GM13977 (cell line): ENCODE results near the gene IGFLR1.

ENCODE experiments used
- DNase-seq: peaks from one replicate; pipeline ENCODE4 v3.0.0; 2012; ENCODE audit warnings: low spot score
- in situ Hi-C: fragments of 300-500 bp; cut with MboI; formaldehyde crosslinking; loops from one replicate; pipeline ENCODE4 v1.12.0; 2022; ENCODE audit warnings: low sequenced_read_pairs, low pct_unique_long_range_greater_than_20kb, mixed read lengths, inconsistent platforms; ENCODE audit not compliant: unreplicated experiment
- TF ChIP-seq, protein P1 (sequence below): IDR thresholded peaks from 2 replicates; pipeline ENCODE4 v1.5.1; 2012; ENCODE audit warnings: mild to moderate bottlenecking, control low read depth; ENCODE audit not compliant: insufficient read depth; ENCODE audit errors: extremely low read depth, missing control alignments

Gene IGFLR1

GRCh38 chr19:35788205-35788960, 46.1 kb upstream of the IGFLR1 start:
- DNase-seq: no peak
- TF ChIP-seq, protein P1, sequence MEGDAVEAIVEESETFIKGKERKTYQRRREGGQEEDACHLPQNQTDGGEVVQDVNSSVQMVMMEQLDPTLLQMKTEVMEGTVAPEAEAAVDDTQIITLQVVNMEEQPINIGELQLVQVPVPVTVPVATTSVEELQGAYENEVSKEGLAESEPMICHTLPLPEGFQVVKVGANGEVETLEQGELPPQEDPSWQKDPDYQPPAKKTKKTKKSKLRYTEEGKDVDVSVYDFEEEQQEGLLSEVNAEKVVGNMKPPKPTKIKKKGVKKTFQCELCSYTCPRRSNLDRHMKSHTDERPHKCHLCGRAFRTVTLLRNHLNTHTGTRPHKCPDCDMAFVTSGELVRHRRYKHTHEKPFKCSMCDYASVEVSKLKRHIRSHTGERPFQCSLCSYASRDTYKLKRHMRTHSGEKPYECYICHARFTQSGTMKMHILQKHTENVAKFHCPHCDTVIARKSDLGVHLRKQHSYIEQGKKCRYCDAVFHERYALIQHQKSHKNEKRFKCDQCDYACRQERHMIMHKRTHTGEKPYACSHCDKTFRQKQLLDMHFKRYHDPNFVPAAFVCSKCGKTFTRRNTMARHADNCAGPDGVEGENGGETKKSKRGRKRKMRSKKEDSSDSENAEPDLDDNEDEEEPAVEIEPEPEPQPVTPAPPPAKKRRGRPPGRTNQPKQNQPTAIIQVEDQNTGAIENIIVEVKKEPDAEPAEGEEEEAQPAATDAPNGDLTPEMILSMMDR: no peak
- in situ Hi-C loops: no loop called here

DNA sequence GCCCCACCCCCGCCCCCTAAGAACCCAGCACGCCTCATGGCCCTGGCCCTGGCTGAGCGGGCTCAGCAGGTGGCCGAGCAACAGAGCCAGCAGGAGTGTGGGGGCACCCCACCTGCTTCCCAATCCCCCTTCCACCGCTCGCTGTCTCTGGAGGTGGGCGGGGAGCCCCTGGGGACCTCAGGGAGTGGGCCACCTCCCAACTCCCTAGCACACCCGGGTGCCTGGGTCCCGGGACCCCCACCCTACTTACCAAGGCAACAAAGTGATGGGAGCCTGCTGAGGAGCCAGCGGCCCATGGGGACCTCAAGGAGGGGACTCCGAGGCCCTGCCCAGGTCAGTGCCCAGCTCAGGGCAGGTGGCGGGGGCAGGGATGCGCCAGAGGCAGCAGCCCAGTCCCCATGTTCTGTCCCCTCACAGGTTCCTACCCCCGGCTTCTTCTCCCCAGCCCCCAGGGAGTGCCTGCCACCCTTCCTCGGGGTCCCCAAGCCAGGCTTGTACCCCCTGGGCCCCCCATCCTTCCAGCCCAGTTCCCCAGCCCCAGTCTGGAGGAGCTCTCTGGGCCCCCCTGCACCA, 45.1 kb upstream of the IGFLR1 start:
- no peak for DNase-seq
- TF ChIP-seq, protein P1: no peak
- in situ Hi-C loops: no loop called here

DNA sequence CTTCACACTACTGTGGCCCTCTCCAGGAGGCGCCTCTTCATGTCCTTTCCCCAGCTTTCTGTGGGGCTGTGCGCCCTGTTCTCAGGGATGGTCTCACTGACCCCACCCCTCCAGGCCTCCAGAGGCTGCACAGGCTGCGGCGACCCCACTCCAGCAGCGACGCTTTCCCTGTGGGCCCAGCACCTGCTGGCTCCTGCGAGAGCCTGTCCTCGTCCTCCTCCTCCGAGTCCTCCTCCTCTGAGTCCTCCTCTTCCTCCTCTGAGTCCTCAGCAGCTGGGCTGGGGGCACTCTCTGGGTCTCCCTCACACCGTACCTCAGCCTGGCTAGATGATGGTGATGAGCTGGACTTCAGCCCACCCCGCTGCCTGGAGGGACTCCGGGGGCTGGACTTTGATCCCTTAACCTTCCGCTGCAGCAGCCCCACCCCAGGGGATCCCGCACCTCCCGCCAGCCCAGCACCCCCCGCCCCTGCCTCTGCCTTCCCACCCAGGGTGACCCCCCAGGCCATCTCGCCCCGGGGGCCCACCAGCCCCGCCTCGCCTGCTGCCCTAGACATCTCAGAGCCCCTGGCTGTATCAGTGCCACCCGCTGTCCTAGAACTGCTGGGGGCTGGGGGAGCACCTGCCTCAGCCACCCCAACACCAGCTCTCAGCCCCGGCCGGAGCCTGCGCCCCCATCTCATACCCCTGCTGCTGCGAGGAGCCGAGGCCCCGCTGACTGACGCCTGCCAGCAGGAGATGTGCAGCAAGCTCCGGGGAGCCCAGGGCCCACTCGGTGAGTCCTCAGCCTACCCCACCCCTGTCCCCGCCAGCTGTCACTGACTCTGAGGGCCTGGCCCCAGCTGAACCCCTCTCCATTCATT, 44.3 kb upstream of the IGFLR1 start:
- DNase-seq: no peak
- in situ Hi-C loops: no loop called here
- TF ChIP-seq, protein P1: no peak

- in situ Hi-C loops: no loop called here
- DNase-seq: no peak
These were observed 43.0 kb upstream of the IGFLR1 start for GRCh38 chr19:35785339-35785627.

GRCh38 chr19:35784503-35785338, 42.5 kb upstream of the IGFLR1 start:
- TF ChIP-seq, protein P1: no peak
- in situ Hi-C loops: no loop called here
- no peak for DNase-seq

More at GRCh38 chr19:35785339-35785627, 43.0 kb upstream of the IGFLR1 start:
- TF ChIP-seq, protein P1: no peak
